GM21717 (cell line): ENCODE data around the gene TRAF3.
"Not testable (repeated sequence)": the region's sequence is repeated elsewhere in the genome, so short reads cannot be mapped to it uniquely, and the experiment has no call there.

ENCODE experiments used
- ATAC-seq: cut with Tn5 transposase; IDR thresholded peaks from one replicate; pipeline ENCODE4 v1.9.1; 2021; ENCODE audit warnings: mild to moderate bottlenecking, moderate library complexity; ENCODE audit not compliant: unreplicated experiment

The TRAF3 gene

DNA sequence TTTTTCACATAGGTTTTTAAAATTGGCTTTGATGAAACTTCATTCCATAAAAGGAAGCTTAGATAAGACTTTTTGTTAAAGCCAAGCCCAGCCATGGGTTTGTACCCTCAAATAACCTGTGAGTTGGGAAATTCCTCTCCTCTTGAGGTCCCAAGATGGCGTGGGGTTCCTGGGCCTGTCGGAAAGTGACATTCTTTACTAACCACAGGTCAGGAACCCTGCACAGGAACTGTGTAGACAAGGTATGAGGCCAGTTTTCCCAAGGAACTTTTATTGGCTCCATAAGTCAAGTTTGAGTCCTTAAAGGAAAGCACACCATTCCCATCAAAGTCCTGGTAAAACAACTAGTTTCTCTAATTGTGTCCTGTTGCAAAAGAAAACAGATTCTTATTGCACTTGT lies 80.2 kb downstream of the TRAF3 start:
- no peak for ATAC-seq

DNA sequence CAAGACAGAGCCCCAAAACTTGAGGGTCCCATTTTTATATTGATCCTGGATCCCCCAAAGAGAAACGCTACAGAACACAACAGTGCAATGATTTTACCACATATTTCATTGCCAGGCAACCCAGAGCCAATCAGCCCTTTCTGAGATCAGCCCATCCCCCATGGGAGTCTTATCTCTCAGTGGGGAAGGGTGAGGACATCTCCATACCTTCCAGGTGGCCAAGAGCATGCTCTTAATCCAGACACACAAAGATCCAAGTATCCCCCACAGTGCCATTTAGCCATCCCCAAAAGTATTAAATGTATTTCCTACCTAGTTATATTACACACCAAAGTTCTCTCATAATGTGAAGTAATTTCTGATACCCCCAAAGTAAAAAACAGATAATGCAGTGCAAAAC lies 82.7 kb downstream of the TRAF3 start:
- no peak for ATAC-seq

DNA sequence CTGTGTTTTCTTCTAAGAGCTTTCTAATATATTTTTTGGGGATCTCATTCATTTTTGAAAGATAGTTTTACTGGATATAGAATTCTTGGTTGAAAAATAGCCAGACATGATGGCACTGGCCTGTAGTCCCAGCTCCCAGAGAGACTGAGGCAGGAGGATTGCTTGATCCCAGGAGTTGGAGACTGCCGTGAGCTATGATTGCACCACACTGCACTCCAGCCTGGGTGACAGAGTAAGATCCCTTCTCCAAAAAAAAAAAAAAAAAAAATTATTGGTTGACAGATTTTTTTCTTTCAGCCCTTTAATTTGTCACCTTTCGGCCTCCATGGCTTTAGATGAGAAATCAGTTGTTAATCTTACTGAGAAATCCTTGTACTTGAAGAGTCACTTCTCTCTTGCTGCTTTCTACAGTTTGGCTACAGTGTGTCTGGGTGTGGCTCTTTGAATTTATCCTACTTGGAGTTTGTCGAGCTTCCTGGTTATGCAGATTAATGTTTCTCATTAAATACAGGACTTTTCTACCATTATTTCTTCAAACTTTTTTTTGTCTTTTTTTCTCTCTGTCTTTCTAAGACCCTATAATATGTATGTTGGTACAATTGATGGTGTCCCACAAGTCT lies 85.0 kb downstream of the TRAF3 start:
- no peak for ATAC-seq

DNA sequence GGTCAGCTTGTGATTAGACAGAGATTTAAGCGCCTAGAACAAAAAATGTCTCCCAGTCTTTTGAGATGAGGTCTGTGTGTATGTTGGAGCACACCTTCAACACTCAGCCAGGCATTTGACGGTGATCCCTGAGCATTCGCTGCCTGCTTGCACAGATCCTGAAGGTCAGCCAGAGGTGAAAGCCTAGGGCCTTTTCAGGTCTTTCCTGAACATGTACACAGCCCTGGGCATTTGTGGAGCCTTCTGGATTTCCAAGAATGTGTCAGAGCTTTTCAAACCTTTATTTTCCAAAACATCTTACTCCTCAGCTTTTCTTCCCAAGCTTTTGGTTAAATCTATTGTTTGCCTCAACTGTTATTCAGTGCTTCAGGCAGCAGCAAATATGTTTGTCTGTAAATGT lies 86.1 kb downstream of the TRAF3 start:
- no peak for ATAC-seq

DNA sequence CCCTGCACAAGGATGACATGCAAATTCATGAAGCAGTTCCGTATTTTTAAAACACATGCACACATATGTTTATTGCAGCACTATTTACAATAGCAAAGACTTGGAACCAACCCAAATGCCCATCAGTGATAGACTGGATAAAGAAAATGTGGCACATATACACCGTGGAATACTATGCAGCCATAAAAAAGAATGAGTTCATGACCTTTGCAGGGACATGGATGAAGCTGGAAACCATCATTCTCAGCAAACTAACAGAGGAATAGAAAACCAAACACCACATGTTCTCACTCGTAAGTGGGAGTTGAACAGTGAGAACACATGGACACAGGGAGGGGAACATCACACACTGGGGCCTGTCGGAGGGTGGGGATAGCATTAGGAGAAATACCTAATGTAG lies 88.7 kb downstream of the TRAF3 start:
- not testable (repeated sequence) for ATAC-seq

DNA sequence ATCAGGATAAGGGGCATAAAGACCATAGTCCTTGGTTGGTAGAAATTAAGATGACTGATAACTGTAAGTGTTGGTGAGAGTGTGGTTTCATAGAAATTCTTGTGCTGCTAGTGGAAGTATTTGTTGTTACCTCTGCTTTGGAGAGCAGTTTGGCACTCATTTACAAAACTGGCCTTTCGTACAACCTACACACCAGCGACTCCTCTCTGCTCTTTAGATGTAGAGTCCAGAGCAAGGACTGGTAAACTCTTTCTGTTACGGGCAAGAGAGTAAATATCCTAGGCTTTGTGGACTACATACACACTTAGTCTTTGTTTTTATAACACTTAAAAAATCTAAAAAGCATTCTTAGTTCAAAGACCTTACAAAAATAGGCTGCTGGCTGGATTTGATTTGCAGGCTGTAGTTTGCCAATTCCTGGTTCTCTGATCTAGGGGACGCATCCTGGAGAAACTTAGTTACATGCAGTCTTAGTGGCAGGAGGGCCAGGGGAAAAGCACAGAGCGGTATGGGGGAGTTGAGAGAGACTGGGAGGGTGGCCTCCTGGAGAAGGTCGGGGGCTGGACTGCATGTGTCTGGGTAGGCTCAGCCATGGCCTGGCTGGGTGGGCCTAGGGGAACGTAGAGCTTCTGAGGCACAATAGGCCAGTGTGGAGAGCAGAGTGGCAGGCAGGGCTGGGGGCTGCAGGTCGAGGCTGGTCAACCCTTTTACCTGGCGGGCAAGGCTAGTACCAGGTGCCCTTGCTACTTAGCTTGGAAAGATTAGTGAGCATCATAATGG lies 89.9 kb downstream of the TRAF3 start:
- no peak for ATAC-seq

DNA sequence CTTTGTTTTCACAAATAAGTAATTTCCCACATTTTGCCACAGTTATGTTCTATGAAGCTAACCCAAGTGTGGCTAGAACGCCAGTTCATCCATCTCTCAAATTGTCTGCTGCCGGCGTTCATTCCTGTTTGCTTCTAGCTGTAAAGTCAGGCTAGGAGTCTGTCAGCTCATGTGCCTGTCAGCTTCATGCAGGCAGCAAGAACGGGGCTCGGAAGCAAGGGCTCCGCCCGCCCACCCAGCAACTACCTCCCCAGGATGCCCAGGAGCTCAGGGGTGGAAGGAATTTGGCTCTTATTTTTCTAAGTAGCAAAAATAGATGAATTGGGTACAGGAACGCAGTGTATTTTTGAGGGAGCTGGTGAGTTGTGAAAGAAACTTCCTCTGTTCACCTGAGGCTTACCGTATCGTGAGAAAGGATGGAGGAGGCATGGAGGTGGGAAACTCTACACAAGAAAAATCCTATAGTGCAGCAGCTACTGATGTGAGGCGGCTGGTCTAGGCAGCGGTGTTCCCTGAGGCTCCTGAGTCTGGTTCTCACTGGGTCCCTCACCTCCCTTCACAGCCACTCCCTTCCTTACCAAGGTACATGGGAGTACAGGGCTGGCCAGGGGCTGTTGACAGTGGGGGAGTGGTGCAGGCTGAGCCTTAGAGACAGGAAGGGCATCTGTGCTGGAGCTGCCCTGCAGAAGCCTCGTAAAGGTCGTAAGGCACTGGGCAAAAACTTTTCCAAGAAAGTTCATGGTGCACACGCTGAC lies 90.8 kb downstream of the TRAF3 start:
- no peak for ATAC-seq

DNA sequence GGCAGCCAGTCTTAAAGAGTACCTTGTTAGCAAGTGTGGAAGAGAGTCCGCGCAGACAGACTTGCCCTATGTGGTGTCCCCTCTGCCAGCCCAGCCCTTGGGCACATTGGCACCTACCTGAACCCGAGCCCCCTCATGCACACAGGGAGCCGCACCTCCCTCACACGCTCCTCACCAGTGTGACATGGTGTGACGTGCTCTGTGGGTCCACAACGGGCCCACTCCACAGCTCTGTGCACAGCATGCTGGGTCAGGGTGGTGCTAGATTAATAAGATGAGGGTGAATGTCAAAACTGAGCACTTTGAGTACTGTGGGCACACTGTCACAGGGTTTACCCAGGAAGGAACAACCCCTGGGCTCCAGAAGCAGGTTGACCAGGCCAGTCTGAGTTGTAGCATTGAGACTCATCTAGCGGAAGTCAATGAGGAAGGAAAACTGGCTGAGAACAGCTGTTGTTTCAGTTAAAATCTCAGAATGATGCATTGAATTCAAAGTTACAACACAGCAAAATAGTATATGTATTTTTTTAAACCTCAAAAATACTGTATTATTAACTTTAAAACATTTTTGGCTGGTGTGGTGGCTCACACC lies 91.8 kb downstream of the TRAF3 start:
- ATAC-seq = no peak

DNA sequence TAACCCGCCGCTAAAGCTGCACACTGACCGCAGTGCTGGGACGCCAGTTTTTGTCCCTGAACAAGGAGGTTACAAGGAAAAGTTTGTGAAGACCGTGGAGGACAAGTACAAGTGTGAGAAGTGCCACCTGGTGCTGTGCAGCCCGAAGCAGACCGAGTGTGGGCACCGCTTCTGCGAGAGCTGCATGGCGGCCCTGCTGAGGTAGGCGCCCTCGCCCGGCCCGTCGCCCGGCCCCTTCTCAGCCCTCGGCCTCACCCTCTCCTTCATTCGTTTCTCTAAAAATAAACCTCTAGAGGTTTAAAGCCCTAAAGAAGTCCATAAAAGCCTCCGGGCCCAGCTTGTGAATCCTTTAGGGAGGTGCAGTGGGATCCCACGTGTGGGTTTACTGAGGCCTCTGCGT lies 93.0 kb downstream of the TRAF3 start:
- no peak for ATAC-seq

DNA sequence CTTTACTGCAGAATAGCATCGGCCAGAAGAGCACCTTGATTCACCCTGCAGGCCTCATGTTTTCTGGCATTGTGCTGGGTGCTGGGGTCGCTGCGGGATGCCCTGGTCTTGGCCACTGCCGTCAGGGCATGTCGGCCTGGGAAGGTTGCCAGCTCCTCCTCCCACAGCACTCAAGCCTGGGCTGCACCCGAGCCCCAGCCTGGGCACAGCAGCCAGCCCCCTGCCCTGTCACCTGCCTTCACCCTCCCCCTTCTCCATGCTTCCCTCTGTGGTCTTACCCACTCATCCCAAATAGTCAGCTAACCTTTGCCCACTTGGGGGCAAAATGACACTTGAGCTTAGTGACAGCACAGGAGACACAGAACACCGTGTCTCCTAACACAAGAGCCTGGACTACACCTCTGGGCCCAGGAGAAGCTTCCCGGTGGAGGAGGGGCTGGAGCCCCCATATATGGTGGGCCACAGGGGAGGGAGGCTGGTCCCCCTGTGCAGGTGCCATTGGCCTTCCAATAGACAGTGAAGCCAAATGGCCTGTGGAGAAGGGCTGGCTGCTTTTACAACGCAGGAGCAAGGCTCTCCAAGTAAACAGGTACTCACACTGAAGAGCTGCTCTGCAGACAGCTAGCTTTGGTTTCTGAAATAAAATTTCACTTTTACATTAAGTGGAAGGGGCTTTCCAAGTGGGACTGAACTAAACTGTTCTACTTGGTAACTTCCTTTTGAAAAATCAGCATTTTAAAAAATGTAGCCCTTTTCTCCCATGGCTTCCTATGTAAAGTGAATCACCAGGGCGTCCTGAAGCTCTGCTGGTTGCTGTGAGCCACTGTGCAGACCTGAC lies 94.0 kb downstream of the TRAF3 start:
- ATAC-seq = no peak

DNA sequence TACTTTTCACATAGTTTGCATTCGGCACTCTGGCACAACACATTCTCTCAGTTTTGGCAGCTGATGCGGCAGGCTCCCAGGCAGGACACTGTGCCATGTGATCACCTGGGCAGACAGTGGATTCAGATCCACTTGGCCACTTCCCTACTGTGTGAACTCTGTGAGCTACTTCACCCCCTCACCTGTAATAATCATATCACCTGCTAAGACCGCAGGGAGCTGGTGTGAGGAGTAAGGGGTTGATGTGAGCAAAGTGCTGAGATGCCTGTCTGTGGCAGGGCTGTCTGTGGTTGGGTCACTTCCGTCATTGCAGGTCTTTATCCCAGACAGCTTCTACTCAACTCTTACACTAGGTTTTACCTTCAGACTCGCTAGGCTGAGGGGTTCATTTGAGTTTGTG lies 94.8 kb downstream of the TRAF3 start:
- no peak for ATAC-seq

DNA sequence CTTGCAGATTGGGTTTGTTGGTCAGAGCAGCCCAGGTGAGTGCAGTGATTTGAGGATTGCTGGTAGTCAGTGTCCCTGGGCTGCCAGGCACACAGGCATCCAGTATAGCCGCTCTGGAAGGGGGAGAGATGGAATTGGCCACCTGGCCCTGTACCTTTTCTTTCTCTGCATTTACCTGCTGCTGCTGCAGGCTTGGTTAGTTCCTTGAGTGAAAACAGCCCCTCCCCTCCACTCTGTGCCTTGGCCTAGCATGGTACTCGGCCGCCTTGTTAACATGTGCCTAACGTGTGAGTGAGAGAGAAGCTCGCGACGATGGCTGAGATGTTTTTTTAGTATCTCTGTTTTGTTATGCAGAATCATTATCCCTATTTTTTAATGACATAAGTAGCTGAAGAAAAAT lies 95.9 kb downstream of the TRAF3 start:
- ATAC-seq = no peak

DNA sequence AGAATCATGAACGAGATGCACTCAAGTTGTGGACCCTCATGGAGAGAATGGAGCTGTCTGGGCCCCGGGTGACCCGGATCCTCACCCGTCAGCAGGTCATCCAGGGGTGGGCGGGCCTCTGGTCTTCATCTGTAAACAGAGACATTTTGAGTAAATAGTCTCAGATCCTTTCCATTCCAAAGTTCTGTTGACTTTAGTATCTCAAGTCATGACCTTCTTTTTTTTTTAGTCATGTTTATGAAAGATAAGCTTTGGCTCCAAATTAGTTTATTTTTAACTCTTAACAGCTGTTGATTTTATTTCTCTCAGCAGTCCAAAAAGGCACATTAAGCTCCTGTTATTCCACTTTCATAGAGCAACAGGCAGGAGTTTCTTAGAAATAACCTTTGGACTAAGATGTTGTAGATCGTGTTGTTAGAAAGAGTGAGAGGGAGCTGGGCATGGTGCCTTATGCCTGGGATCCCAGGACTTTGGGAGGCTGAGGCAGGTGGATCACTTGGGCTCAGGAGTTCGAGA lies 96.4 kb downstream of the TRAF3 start:
- ATAC-seq = no peak

DNA sequence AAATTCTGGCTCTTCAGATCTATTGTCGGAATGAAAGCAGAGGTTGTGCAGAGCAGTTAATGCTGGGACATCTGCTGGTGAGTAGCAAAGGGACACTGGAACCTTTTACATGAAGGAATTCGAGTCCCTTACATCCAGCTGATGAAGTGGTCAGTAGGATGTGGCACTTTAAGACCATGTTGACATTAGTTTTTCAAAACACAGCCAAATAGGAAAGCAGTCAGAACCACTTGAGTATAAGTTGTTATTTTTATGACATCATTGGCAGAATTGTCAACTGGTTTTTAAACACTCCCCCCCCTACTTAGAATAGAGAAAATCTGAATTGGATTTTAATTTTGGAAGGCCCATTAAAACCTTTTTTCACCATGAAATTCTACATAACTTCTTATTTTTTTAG lies 98.4 kb downstream of the TRAF3 start:
- ATAC-seq = no peak

DNA sequence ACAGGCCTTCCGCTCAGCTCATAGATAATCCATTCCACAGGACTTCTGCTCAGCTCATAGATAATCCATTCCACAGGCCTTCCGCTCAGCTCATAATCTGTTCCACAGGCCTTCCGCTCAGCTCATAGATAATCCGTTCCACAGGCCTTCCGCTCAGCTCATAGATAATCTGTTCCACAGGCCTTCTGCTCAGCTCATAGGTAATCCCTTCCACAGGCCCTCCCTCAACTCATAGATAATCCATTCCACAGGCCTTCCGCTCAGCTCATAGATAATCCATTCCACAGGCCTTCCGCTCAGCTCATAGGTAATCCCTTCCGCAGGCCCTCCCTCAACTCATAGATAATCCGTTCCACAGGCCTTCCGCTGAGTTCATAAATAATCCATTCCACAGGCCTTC lies 100.3 kb downstream of the TRAF3 start:
- ATAC-seq = not testable (repeated sequence)

DNA sequence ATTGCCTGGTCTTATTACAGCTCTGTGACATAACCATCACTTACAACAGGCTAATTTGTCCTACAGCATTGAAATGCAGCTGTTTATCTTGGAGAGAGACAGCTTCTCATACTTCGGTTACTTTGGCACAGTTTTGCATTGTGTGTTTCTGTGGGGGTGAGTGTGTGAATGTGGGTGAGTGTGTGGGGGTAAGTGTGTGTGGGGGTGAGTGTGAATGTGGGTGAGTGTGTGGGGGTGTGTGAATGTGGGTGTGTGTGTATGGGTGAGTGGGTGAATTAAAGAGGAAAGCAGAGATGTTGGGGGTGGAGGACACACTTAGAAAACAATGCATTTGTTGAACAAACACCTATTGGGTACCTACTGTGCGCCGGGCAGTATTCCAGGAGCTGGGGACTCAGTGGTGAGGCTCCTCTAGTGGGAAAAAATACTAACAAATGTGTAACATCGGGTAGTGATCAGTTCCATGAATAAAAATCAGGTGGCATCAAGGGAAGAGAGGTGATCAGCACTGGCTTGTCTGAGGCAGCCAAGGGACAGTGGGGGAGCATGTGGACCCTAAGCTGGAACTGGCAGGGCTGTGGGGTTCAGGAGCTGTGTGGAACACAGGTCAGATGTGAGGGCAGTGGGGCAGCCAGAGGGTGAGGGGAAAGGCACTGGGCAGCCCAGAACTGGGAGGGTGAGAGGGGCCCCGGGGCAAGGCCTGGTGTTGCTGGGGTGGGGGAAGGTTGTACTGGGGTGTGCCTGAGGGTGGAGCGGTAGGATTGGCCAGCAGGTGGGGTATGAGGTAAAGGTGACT lies 101.1 kb downstream of the TRAF3 start:
- no peak for ATAC-seq

DNA sequence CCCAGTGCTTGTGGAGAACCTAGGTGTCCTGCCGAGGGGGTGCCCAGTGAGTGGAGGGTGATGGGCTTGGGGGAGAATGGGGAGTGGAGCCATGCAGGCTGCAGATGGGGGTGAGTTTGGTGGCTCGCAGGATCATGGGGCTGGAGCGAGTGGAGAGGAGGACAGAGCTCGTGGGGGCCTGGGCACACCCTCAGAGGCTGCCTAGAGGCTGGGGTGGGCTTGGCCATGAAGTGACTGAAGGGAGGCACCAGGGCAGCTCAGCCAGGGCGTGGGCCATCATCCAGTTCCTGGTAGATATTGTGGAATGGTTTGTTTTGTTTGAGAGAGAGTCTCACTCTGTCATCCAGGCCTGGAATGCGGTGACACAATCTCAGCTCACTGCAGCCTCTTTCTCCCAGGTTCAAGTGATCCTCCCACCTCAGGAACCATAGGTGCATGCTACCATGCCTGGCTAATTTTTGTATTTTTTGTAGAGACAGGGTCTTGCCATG lies 101.8 kb downstream of the TRAF3 start:
- ATAC-seq = no peak

DNA sequence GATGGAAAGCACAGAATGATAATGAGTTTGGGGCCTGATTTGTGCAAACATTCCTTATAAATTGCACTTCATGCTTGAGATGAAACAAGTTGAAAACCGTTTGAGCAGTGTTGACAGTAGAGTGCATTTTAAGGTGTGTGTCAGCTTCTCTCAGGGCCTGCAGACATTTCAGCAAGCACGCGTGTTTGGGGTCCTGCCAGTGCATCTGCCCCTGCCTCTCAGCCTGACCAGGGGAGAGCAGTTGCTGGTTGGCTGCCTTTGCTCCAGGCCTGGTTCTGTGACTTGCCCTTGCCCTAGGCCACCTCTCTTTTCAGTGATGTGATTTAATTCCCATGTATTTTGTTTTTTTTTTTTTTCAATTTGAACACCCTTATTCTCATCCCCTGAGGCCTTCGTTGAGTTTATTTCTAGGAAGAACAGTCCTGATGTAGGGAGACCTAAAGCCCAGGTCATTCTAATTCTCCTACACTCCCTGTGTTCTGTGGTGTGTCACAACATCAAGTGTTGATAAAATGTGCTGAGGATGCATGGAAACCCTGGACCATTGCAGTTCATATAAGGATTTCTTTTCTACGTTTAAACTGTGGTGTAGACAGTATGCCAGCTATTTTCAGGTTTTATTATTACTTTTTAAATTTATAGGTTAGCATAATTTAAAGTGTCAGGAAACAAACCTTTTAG lies 105.1 kb downstream of the TRAF3 start:
- no peak for ATAC-seq

DNA sequence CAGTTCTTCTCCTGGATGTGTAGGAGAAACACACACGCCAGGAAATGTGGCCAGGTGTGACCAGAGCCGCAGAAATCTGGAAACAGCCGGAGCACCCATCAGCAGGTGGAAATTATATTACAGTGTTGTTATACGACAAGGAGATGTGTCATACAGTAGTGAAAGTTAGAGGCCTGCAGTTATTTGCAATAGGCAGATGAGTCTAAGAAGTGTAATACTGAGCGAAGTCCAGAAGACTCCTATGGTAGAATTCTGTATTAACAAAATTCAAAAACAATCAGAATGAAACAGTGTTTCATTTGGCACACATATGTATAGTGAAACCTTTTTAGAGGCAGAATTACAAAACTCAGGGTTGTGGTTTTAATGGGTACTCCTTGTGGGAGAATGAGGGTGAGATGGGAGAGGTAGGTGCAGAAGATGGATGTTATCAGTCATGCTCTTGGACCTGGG lies 105.9 kb downstream of the TRAF3 start:
- no peak for ATAC-seq
